Esophagus muscularis mucosa (tissue), 4 donors: ENCODE data around the gene MYO10. TPM values are rescaled to one million over a fixed set of nuclear protein-coding genes. Genes with fewer than 3 reads are reported as not detected.

Experiments
- DNase-seq: peaks from one replicate; pipeline ENCODE4 v3.0.0-alpha.2; 2017; ENCODE audit errors: extremely low spot score
- H3K27ac ChIP-seq, 4 donors: fragments of 200-600 bp; sonication (generic); replicated peaks in 1 of 4; 1 replicate in 3 of 4; 2 replicates in 1 of 4; pipeline ENCODE4 v1.5.1; 2016 to 2019; ENCODE audit warnings: mild to moderate bottlenecking in 1 of 4
- H3K27me3 ChIP-seq, 4 donors: fragments of 200-600 bp; sonication (generic); one replicate each; pipeline versions ENCODE4 v1.5.1 to v1.6.0; 2016 to 2019
- H3K36me3 ChIP-seq, 4 donors: fragments of 200-600 bp; sonication (generic); one replicate each; pipeline ENCODE4 v1.5.1; 2016 to 2019
- H3K4me1 ChIP-seq, 4 donors: fragments of 200-600 bp; sonication (generic); one replicate each; pipeline ENCODE4 v1.5.1; 2016 to 2019
- H3K4me3 ChIP-seq, 4 donors: fragments of 200-600 bp; sonication (generic); 1 replicate in 2 of 4; 2 replicates in 2 of 4; pipeline ENCODE4 v1.5.1; 2016 to 2019; ENCODE audit warnings: mild to moderate bottlenecking in 4 of 4, moderate library complexity in 1 of 4
- H3K9me3 ChIP-seq, 4 donors: fragments of 200-600 bp; sonication (generic); 1 replicate in 3 of 4; 2 replicates in 1 of 4; pipeline ENCODE4 v1.5.1; 2016 to 2019
- CTCF ChIP-seq, 3 experiments: fragments of 200-600 bp in 2 of 3; fragments of 450-650 bp in 1 of 3; sonication (generic) in 2 of 3; IDR thresholded peaks; one replicate each; pipeline ENCODE4 v1.5.1; 2017 to 2019; ENCODE audit warnings: antibody characterized with exemption in 3 of 3, mild to moderate bottlenecking in 2 of 3, moderate library complexity in 1 of 3
- EP300 ChIP-seq: sonication (generic); formaldehyde crosslinking; IDR thresholded peaks from one replicate; pipeline ENCODE4 v1.6.1; 2017; ENCODE audit warnings: antibody characterized with exemption
- POLR2A ChIP-seq: fragments of 450-650 bp; IDR thresholded peaks from one replicate; pipeline ENCODE4 v1.6.1; 2017; ENCODE audit warnings: antibody characterized with exemption, moderate library complexity, mild to moderate bottlenecking, low read depth
- POLR2AphosphoS5 ChIP-seq, 2 donors: sonication (generic); formaldehyde crosslinking; IDR thresholded peaks; one replicate each; pipeline ENCODE4 v1.6.1; 2017; ENCODE audit warnings: antibody characterized with exemption in 2 of 2
- WGBS: methylation state at CpG from one replicate; pipeline ENCODE4 v1.1.5; 2018; 5-methylcytosine and 5-hydroxymethylcytosine counted together
- intact Hi-C: fragments of 100-400 bp; cut with DNase I; formaldehyde crosslinking; loops from one replicate; pipeline ENCODE4 v1.15.1; 2023
- total RNA-seq, 4 donors: library from RNA; depleted of rRNA; stranded (reverse); fragments of >200 nt; gene quantifications; one replicate each; pipeline versions ENCODE4 v1.1.0 to v1.2.1, GENCODE V29; 2016

MYO10 gene
- total RNA-seq, 4 donors from 2014 or later, result 7.1 to 9.3 (median 7.8) TPM

- Histone ChIP-seq H3K4me3 (no peak overlapping the region), H3K4me1 (no peaks in the 10 kb centered on the region), H3K9me3 (peaks cover 0 to 10% (median 0%) of the 10 kb centered on the region in 4 donors), H3K36me3 (no peaks in the 10 kb centered on the region), H3K27ac (no peak overlapping the region), H3K27me3 (no peaks in the 10 kb centered on the region)
- no peak for DNase-seq
- intact Hi-C loops, result no loop called here
- WGBS, result 69% methylated on average over 6 of the region's 6 CpGs
- TF ChIP-seq CTCF (IDR thresholded peaks at IDR 0.05) (no peak), POLR2A (no peak), EP300 (no peak), POLR2AphosphoS5 (IDR thresholded peaks at IDR 0.05) (no peak)
Observed at GRCh38 chr5:16944816-16945562, 8.9 kb upstream of the MYO10 start.

DNA sequence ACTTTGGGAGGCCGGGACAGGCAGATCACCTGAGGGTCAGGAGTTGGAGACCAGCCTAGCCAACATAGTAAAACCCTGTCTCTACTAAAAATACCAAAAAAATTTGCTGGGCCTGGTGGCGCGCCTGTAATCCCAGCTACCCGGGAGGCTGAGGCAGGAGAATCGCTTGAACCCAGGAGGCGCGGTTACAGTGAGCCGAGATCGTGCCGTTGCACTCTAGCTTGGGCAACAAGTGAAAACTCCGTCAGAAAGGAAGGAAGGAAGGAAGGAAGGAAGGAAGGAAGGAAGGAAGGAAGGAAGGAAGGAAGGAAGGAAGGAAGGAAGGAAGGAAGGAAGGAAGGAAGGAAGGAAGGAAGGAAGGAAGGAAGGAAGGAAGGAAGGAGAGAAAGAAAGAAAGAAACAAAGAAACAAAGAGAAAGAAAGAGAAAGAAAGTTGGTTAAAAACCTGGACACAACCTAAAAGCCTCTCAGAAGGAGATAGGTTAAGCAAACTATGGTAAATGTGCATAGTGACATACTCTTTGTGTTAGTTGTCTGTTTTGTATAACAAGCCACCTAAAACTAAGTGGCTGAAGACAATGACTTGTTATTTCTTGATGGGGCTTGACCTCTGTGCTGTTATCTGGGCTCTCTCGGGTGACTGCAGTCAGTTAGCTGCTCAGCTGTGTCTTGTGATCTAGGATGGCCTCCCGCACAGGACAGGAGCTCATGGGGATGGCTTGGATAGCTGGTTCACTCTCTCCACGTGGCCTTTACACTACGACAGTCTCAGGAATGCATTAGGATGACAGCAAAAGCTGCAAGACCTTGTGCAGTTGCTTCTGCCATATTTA, 8.0 kb upstream of the MYO10 start:
- no peaks in the 10 kb centered on the region for H3K36me3 ChIP-seq
- DNase-seq, result no peak
- 79% methylated on average over 14 of the region's 15 CpGs for WGBS
- no peaks in the 10 kb centered on the region for H3K4me1 ChIP-seq
- H3K9me3 ChIP-seq, result peaks cover 0 to 10% (median 0%) of the 10 kb centered on the region in 4 donors
- H3K27me3 ChIP-seq, result no peaks in the 10 kb centered on the region
- TF ChIP-seq POLR2A (no peak), POLR2AphosphoS5 (IDR thresholded peaks at IDR 0.05) (no peak), EP300 (no peak), CTCF (IDR thresholded peaks at IDR 0.05) (no peak)
- no peak overlapping the region for H3K27ac ChIP-seq
- no peak overlapping the region for H3K4me3 ChIP-seq
- intact Hi-C loops, result no loop called here

GRCh38 chr5:16937503-16938161, 1.5 kb upstream of the MYO10 start:
- no peak for DNase-seq
- peaks cover 9 to 30% (median 29%) of the 10 kb centered on the region in 4 donors for H3K4me1 ChIP-seq
- H3K27me3 ChIP-seq, result peaks cover 0 to 53% (median 19%) of the 10 kb centered on the region in 4 donors
- H3K27ac ChIP-seq, result no peak overlapping the region
- H3K4me3 ChIP-seq, result no peak overlapping the region
- H3K36me3 ChIP-seq, result no peaks in the 10 kb centered on the region
- intact Hi-C loops, result loop anchor here (10.0 kb wide), 1 partner anchor 247 kb away; no protein-coding TSS in a partner anchor
- no peak for TF ChIP-seq CTCF (IDR thresholded peaks at IDR 0.05)
- no peak for TF ChIP-seq EP300
- no peak for TF ChIP-seq POLR2A
- no peak for TF ChIP-seq POLR2AphosphoS5 (IDR thresholded peaks at IDR 0.05)
- whole genome bisulfite sequencing, result 82% methylated on average over 7 of the region's 7 CpGs
- H3K9me3 ChIP-seq, result no peaks in the 10 kb centered on the region

- Histone ChIP-seq H3K9me3 (no peaks in the 10 kb centered on the region), H3K27me3 (peaks cover 0 to 58% (median 20%) of the 10 kb centered on the region in 4 donors), H3K4me3 (peak overlapping the region; percentile 62 to 73 (median 68)), H3K27ac (peak overlapping the region in 2 of 4 donors; percentile 53 to 71), H3K4me1 (peaks cover 9 to 30% (median 29%) of the 10 kb centered on the region in 4 donors), H3K36me3 (no peaks in the 10 kb centered on the region)
- TF ChIP-seq EP300, result no peak
- intact Hi-C loops, result loop anchor here (10.0 kb wide), 1 partner anchor 248 kb away; no protein-coding TSS in a partner anchor
- no peak for DNase-seq
- 27% methylated on average over 11 of the region's 11 CpGs for WGBS
Observed at GRCh38 chr5:16936989-16937438, 926 bp upstream of the MYO10 start.
